K562 (cell line): ENCODE measurements around the gene PACRG. TPM values are rescaled to one million over a fixed set of nuclear protein-coding genes. Genes with fewer than 3 reads are reported as not detected.
A peak's percentile ranks its signal among the peaks of the same experiment; 100 is the strongest.

Experiments used
- ATAC-seq: fragments of 200-7000 bp; cut with Tn5 transposase; 3 replicates; pipeline ENCODE4 v1.9.1; 2020; ENCODE audit warnings: moderate library complexity
- BruUV-seq: library from RNA; stranded (reverse); fragments of 400-500 nt; replicated peaks from 2 replicates; lab custom pipeline; 2021; lab: Mats Ljungman, UMichigan
- CTCF ChIA-PET: fragments of 300-600 bp; formaldehyde crosslinking; extraction: SDS; loops from one replicate; lab custom pipeline; 2021; ENCODE audit warnings: low intra/inter-chr PET ratio; lab: Yijun Ruan, JAX
- POLR2A ChIA-PET: fragments of 300-600, 350-650 bp; sonication (Branson Sonifier 250); formaldehyde crosslinking; extraction: SDS; loops from one replicate; lab custom pipeline; 2021; ENCODE audit warnings: antibody characterized with exemption, inconsistent platforms; lab: Yijun Ruan, JAX
- DNase-seq, 4 experiments: peaks; one replicate each; pipeline versions ENCODE4 v3.0.0 to v3.0.0-alpha.2; 2011 to 2018; ENCODE audit warnings: low spot score in 3 of 4, mixed read lengths in 3 of 4; ENCODE audit errors: extremely low read depth in 1 of 4
- FAIRE-seq: peaks from 2 replicates; lab custom pipeline; 2011; peaks lifted over from hg19 to GRCh38; lab: Jason Lieb, UNC
- H2AFZ ChIP-seq: 2 replicates; pipeline ENCODE4 v1.6.0; 2011; ENCODE audit warnings: low read depth, low read length, control low read depth, inconsistent platforms
- H3K27ac ChIP-seq: fragments of 200-600 bp; 3 replicates; pipeline ENCODE4 v1.8.0; 2011; ENCODE audit warnings: low read depth, mild to moderate bottlenecking, control low read depth, inconsistent platforms, low read length, moderate library complexity, mixed read lengths; ENCODE audit errors: extremely low read depth
- H3K27me3 ChIP-seq, 2 experiments: fragments of 300-600 bp in 1 of 2; 2 replicates in 1 of 2; 3 replicates in 1 of 2; pipeline versions ENCODE4 v1.6.0 to v1.8.0; 2011; ENCODE audit warnings: inconsistent platforms in 2 of 2, low read length in 2 of 2, mild to moderate bottlenecking in 1 of 2, mixed read lengths in 1 of 2, moderate library complexity in 1 of 2; ENCODE audit not compliant: control insufficient read depth in 2 of 2, insufficient read depth in 2 of 2
- H3K36me3 ChIP-seq: fragments of 300-600 bp; 3 replicates; pipeline ENCODE4 v1.8.0; 2011; ENCODE audit warnings: mild to moderate bottlenecking, low read length, inconsistent platforms; ENCODE audit not compliant: control insufficient read depth, insufficient read depth
- H3K4me1 ChIP-seq, 2 experiments: fragments of 200-600 bp in 1 of 2; replicated peaks in 1 of 2; 2 replicates in 1 of 2; 3 replicates in 1 of 2; pipeline versions ENCODE4 v1.5.1 to v1.8.0; 2011; ENCODE audit warnings: inconsistent platforms in 2 of 2, low read length in 2 of 2, mild to moderate bottlenecking in 1 of 2, mixed read lengths in 1 of 2, moderate library complexity in 1 of 2; ENCODE audit not compliant: control insufficient read depth in 2 of 2, insufficient read depth in 2 of 2
- H3K4me2 ChIP-seq: 2 replicates; pipeline ENCODE4 v1.6.1; 2011; ENCODE audit warnings: low read length, control low read depth, inconsistent platforms, mixed read lengths; ENCODE audit not compliant: insufficient read depth
- H3K4me3 ChIP-seq: fragments of 200-600 bp; sonication (generic), shearing (Covaris generic); 2 replicates; pipeline ENCODE4 v1.5.1; 2016; ENCODE audit warnings: control low read depth, inconsistent platforms
- H3K79me2 ChIP-seq: fragments of 200-600 bp; 3 replicates; pipeline ENCODE4 v1.8.0; 2011; ENCODE audit warnings: low read length, inconsistent platforms; ENCODE audit not compliant: control insufficient read depth, insufficient read depth
- H3K9ac ChIP-seq, 2 experiments: 2 replicates each; pipeline versions ENCODE4 v1.6.0 to v1.6.1; 2011; ENCODE audit warnings: low read depth in 2 of 2, low read length in 2 of 2, control low read depth in 1 of 2, inconsistent platforms in 1 of 2, mild to moderate bottlenecking in 1 of 2, mixed read lengths in 1 of 2; ENCODE audit not compliant: insufficient read depth in 1 of 2
- H3K9me1 ChIP-seq: one replicate; pipeline ENCODE4 v1.6.0; 2011; ENCODE audit warnings: inconsistent platforms, mild to moderate bottlenecking, low read length, moderate library complexity; ENCODE audit not compliant: control insufficient read depth, insufficient read depth
- H3K9me3 ChIP-seq: replicated peaks from 2 replicates; pipeline ENCODE4 v1.5.1; 2011; ENCODE audit warnings: low read depth, low read length, inconsistent platforms; ENCODE audit not compliant: control insufficient read depth, insufficient read depth
- H4K20me1 ChIP-seq: replicated peaks from 2 replicates; pipeline ENCODE4 v1.6.1; 2011; ENCODE audit warnings: low read length, inconsistent platforms, mixed read lengths; ENCODE audit not compliant: control insufficient read depth, insufficient read depth
- BACH1 ChIP-seq: fragments of 200-800 bp; sonication (Bioruptor generic); IDR thresholded peaks from 2 replicates; pipeline ENCODE4 v1.6.1; 2016; ENCODE audit warnings: missing genetic modification characterization, missing compliant biosample characterization
- C11orf30 ChIP-seq: fragments of 450-650 bp; IDR thresholded peaks from 2 replicates; pipeline ENCODE4 v1.6.1; 2016; ENCODE audit warnings: low read depth, mild to moderate bottlenecking
- CBX3 ChIP-seq, 2 experiments: IDR thresholded peaks; 1 replicate in 1 of 2; 2 replicates in 1 of 2; pipeline ENCODE4 v1.6.1; 2012; ENCODE audit warnings: inconsistent platforms in 2 of 2, low read length in 2 of 2, borderline replicate concordance in 1 of 2, control low read depth in 1 of 2
- EP300 ChIP-seq: IDR thresholded peaks from 2 replicates; pipeline ENCODE4 v1.6.1; 2012; ENCODE audit warnings: low read length, improper control_type of control experiment
- MAFF ChIP-seq: IDR thresholded peaks from 2 replicates; pipeline ENCODE4 v1.6.1; 2012; ENCODE audit warnings: low read length, improper control_type of control experiment
- MAFG ChIP-seq: fragments of 450-650 bp; conservative IDR thresholded peaks from 2 replicates; pipeline ENCODE4 v1.6.1; 2016; ENCODE audit warnings: missing genetic modification characterization, missing compliant biosample characterization
- MAFK ChIP-seq: IDR thresholded peaks from 2 replicates; pipeline ENCODE4 v1.6.1; 2011; ENCODE audit warnings: low read length, improper control_type of control experiment
- NFE2 ChIP-seq: IDR thresholded peaks from 2 replicates; pipeline ENCODE4 v1.6.1; 2014; ENCODE audit warnings: antibody characterized with exemption, low read depth
- NFE2L1 ChIP-seq: fragments of 450-650 bp; IDR thresholded peaks from 2 replicates; pipeline ENCODE4 v1.6.1; 2016; ENCODE audit warnings: missing genetic modification characterization, low read depth, mild to moderate bottlenecking, missing compliant biosample characterization, moderate library complexity, borderline replicate concordance
- RBM25 ChIP-seq: fragments of 200-400 bp; formaldehyde crosslinking; IDR thresholded peaks from 2 replicates; pipeline ENCODE4 v1.6.1; 2018; ENCODE audit warnings: low read length, low read depth, moderate library complexity; ENCODE audit not compliant: severe bottlenecking
- SLC30A9 ChIP-seq: fragments of 250-450 bp; sonication (Bioruptor Pico); IDR thresholded peaks from 2 replicates; pipeline ENCODE4 v1.8.0; 2022; ENCODE audit warnings: mild to moderate bottlenecking, moderate library complexity
- ZNF133 ChIP-seq: fragments of 250-450 bp; sonication (Bioruptor Pico); IDR thresholded peaks from 2 replicates; pipeline ENCODE4 v1.4.0; 2020; ENCODE audit warnings: mild to moderate bottlenecking
- ZNF274 ChIP-seq: IDR thresholded peaks from 2 replicates; pipeline ENCODE4 v1.6.1; 2011; ENCODE audit warnings: low read depth, mild to moderate bottlenecking, low read length, moderate library complexity, borderline replicate concordance
- ZNF316 ChIP-seq: fragments of 450-650 bp; IDR thresholded peaks from 2 replicates; pipeline ENCODE4 v1.6.1; 2016
- ZNF408 ChIP-seq: fragments of 250-450 bp; sonication (Bioruptor Pico); IDR thresholded peaks from 2 replicates; pipeline ENCODE4 v1.4.0; 2020; ENCODE audit warnings: low read depth, mild to moderate bottlenecking, moderate library complexity
- WGBS: fragments of 100-300 bp; shearing (Covaris generic); methylation state at CpG from one replicate; pipeline ENCODE4 v1.1.6; 2016; ENCODE audit warnings: low coverage, mixed read lengths; ENCODE audit not compliant: insufficient coverage; ENCODE audit errors: missing lambda C conversion rate; 5-methylcytosine and 5-hydroxymethylcytosine counted together
- in situ Hi-C: fragments of 300-500 bp; cut with MboI; formaldehyde crosslinking; loops from 4 replicates; pipeline ENCODE4 v1.15.0; 2018; ENCODE audit warnings: inconsistent platforms, mixed read lengths
- intact Hi-C: fragments of 100-400 bp; cut with micrococcal nuclease; formaldehyde crosslinking; loops from 2 replicates; pipeline ENCODE4 v1.14.2; 2022
- polyA plus RNA-seq, 8 experiments: library from polyadenylated mRNA; depleted of rRNA in 4 of 8; stranded (reverse) in 5 of 8; unstranded in 3 of 8; fragments of >200 nt; fragmentation: Nextera tagmentation in 2 of 8; fragmentation: Illumina TruSeq in 1 of 8; extraction: Ambion mirVana in 2 of 8; extraction: Trizol in 1 of 8; gene quantifications; 2 replicates each; pipeline versions ENCODE4 v1.2.1 to v1.2.3, GENCODE V29; 2011 to 2014; ENCODE audit warnings: inconsistent platforms in 1 of 8, missing spikeins in 1 of 8
- total RNA-seq, 7 experiments: library from RNA; depleted of rRNA in 6 of 7; stranded (reverse); fragments of >200 nt in 6 of 7; fragmentation: Illumina TruSeq in 2 of 7; extraction: Trizol in 2 of 7; gene quantifications; 2 replicates each; pipeline versions ENCODE4 v1.2.1 to v1.2.3, GENCODE V29; 2011 to 2021; ENCODE audit warnings: low replicate concordance in 1 of 7
- TF ChIP-seq, protein P1 (sequence below): IDR thresholded peaks from 2 replicates; pipeline ENCODE4 v1.6.1; 2011; ENCODE audit warnings: borderline replicate concordance, low read depth, mild to moderate bottlenecking, moderate library complexity, low read length; ENCODE audit not compliant: insufficient read depth, poor library complexity, severe bottlenecking

The PACRG gene
- total and polyA plus RNA-seq, 9 of the 15 experiments (the other 6 are each of a cell fraction or from before 2014, with no cell fraction given), result 0.04 TPM; not detected in 8

DNA sequence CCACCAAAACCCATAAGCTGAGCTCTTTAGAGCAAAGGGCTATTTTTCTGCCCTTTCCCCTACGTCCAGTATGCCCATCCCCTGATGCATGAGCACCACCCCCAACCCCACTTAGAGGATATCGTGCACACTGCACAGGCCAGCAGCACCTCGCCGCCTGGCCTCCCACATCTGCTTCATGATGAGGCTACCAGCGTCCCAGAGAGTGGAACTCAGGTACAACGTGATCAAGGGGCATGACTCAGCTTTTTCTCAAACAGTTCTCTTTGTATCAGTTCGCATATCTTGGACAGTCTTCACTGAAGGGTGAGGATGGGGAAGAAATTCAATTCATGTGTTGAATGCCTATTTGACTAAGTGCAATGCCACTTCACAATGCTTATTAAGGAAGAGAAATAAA lies 604.8 kb downstream of the PACRG start:
- no peaks in the 10 kb centered on the region for H3K36me3 ChIP-seq
- intact Hi-C loops (no loop called here), in situ Hi-C loops (no loop called here)
- H3K4me1 ChIP-seq, result peaks cover 5 to 9% of the 10 kb centered on the region in 2 experiments; a peak in 3 of 5 replicates
- CTCF ChIA-PET, result no interaction called here
- no peak overlapping the region for H3K27ac ChIP-seq
- H3K4me3 ChIP-seq, result no peak overlapping the region
- H3K79me2 ChIP-seq, result no peaks in the 10 kb centered on the region
- H2AFZ ChIP-seq, result no peak overlapping the region
- H3K4me2 ChIP-seq, result no peak overlapping the region
- no peaks in the 10 kb centered on the region for H3K9me1 ChIP-seq
- H4K20me1 ChIP-seq, result no peaks in the 10 kb centered on the region; the same call in 1 of the 2 replicates
- no peaks in the 10 kb centered on the region for H3K9me3 ChIP-seq
- ATAC-seq (peak; percentile 49), FAIRE-seq (no peak), DNase-seq (peak in 2 of 4 experiments; percentile 26 to 42)
- H3K9ac ChIP-seq, result no peak overlapping the region
- 4% methylated on average over 7 of the region's 7 CpGs for WGBS
- BruUV-seq, result no TSS peak
- TF ChIP-seq ZNF133 (CRISPR knock-in tag), result no peak
- TF ChIP-seq MAFG, result peak; percentile 93
- no peak for TF ChIP-seq ZNF274
- peak; percentile 86 for TF ChIP-seq BACH1 (tag)
- TF ChIP-seq NFE2L1 (tag), result peak; percentile 77
- TF ChIP-seq RBM25, result peak; percentile 55
- peak; percentile 87 for TF ChIP-seq ZNF316
- peak; percentile 80 for TF ChIP-seq C11orf30
- TF ChIP-seq NFE2, result peak; percentile 91
- no peak for TF ChIP-seq SLC30A9 (CRISPR knock-in tag)
- TF ChIP-seq, protein P1, sequence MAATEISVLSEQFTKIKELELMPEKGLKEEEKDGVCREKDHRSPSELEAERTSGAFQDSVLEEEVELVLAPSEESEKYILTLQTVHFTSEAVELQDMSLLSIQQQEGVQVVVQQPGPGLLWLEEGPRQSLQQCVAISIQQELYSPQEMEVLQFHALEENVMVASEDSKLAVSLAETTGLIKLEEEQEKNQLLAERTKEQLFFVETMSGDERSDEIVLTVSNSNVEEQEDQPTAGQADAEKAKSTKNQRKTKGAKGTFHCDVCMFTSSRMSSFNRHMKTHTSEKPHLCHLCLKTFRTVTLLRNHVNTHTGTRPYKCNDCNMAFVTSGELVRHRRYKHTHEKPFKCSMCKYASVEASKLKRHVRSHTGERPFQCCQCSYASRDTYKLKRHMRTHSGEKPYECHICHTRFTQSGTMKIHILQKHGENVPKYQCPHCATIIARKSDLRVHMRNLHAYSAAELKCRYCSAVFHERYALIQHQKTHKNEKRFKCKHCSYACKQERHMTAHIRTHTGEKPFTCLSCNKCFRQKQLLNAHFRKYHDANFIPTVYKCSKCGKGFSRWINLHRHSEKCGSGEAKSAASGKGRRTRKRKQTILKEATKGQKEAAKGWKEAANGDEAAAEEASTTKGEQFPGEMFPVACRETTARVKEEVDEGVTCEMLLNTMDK, result no peak
- no peak for TF ChIP-seq ZNF408 (CRISPR knock-in tag)
- 0 out of 2 replicates have a peak, but pooled peaks have one; percentile 20 for TF ChIP-seq EP300
- peak; percentile 68; the same call in 1 of the 2 replicates for TF ChIP-seq MAFK
- 0 out of 3 replicates have a peak, but pooled peaks of 1 of the 2 experiments have one; percentile 23 for TF ChIP-seq CBX3 (IDR thresholded peaks at IDR 0.05; ENCODE audit: borderline replicate concordance in 1 of 2, low read length in 2 of 2)
- TF ChIP-seq MAFF, result peak; percentile 84
- POLR2A ChIA-PET, result interaction anchor here (0.6 kb wide), 1 partner anchor 482 kb away, joined by 3 read pairs; no protein-coding TSS in a partner anchor
- H3K27me3 ChIP-seq, result peaks cover 8 to 45% of the 10 kb centered on the region in 2 experiments; a peak in 3 of 5 replicates
